Subcutaneous adipose tissue (tissue), 4 donors: ENCODE data around the gene FBXO31. TPM values are rescaled to one million over a fixed set of nuclear protein-coding genes. Genes with fewer than 3 reads are reported as not detected.

ENCODE experiments used
- total RNA-seq, 4 donors: library from RNA; depleted of rRNA; stranded (reverse); fragments of >200 nt; gene quantifications; one replicate each; pipeline ENCODE4 v1.1.0, GENCODE V29; 2016
- TF ChIP-seq, protein P1 (sequence below): fragments of 450-650 bp; IDR thresholded peaks from one replicate; pipeline ENCODE4 v1.5.1; 2016; ENCODE audit warnings: low read depth, mild to moderate bottlenecking, control low read depth, antibody characterized with exemption, moderate library complexity

The FBXO31 gene
- total RNA-seq, 4 donors from 2014 or later: 36.7 to 353 (median 76.1) TPM

DNA sequence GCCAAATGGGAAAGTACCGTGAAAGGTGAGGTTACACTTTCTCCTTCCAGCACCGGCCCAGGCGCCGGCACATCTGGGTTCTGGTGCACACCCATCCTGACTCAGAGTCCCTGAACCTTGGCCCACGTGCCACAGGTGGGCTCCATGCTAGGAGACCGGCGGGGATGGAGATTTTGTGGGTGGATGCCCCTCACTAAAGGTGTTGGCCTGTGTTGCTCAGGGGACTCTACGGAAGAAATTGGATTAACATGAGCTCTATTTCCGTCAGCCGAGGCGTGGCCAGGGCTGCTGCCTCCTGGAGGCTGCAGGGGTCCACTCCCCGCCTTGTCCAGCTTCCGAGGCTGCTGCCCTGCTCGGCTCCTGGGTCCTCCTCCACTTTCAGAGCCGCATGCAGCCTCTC is 30.8 kb downstream of the FBXO31 start:
- TF ChIP-seq, protein P1, sequence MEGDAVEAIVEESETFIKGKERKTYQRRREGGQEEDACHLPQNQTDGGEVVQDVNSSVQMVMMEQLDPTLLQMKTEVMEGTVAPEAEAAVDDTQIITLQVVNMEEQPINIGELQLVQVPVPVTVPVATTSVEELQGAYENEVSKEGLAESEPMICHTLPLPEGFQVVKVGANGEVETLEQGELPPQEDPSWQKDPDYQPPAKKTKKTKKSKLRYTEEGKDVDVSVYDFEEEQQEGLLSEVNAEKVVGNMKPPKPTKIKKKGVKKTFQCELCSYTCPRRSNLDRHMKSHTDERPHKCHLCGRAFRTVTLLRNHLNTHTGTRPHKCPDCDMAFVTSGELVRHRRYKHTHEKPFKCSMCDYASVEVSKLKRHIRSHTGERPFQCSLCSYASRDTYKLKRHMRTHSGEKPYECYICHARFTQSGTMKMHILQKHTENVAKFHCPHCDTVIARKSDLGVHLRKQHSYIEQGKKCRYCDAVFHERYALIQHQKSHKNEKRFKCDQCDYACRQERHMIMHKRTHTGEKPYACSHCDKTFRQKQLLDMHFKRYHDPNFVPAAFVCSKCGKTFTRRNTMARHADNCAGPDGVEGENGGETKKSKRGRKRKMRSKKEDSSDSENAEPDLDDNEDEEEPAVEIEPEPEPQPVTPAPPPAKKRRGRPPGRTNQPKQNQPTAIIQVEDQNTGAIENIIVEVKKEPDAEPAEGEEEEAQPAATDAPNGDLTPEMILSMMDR: no peak

DNA sequence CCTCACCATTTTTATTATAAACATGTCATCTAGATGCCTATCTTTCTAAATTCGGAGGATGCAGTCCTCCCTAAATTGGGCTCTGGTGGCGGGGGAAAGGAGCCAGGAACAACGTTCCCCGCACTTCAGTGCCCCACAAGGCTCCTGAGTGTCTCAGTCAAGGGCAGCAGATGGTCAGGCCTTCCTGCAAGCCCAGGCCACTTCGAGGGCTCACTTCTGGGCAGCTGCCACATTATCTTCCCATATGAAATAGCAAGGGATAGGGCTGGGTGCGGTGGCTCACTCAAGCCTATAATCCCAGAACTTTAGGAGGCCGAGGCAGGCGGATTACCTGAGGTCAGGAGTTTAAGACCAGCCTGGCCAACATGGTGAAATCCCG is 32.3 kb downstream of the FBXO31 start:
- TF ChIP-seq, protein P1: no peak

DNA sequence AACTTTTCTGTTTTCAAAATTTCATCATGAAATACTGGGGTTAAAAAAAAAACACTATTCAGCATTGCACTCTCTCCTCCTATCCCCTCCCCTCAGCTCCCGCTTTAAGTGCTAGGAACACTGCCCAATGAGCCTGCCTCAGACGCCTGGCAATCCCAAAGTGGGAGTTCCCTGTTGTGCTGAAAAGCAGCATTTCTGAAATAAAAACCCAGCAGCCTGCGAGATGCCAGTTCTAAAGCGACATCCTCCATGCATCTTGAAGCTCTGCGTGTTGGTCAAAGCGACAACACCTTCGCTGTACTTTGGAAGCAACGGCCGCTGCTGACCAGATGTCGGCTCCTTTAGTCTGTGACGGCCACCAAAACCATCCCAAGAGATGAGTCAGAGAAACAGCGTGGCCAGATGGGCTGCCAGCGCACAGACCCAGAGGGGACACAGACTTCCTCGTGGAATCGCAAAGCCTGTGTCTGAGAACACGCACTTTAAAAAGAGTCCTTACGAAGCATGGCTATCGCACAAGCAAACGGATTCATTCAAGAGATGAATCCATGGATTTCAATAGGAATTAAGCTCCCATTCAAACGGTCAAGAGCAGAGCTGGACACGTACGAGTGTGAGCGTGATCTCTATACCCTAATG is 32.8 kb downstream of the FBXO31 start:
- TF ChIP-seq, protein P1: no peak

DNA sequence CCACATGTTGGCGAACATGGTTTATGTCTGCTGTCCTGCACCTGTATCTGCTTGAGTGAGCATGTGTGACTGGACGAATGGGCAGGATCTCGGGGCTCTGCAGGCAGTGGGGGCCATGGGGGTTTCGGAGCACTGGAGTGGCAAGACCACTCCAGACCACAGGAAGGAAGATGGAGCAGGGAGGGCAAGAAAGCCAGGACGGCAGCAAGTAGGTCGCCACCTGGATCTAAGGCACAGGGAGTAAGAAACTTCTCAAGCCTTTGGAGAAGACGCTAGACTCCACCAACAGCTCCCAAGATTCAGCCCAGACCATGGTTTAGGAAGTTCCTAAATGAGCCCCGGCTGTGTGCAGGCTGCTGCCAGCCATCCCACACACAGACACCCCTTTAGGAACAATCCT is 33.5 kb downstream of the FBXO31 start:
- TF ChIP-seq, protein P1: no peak

DNA sequence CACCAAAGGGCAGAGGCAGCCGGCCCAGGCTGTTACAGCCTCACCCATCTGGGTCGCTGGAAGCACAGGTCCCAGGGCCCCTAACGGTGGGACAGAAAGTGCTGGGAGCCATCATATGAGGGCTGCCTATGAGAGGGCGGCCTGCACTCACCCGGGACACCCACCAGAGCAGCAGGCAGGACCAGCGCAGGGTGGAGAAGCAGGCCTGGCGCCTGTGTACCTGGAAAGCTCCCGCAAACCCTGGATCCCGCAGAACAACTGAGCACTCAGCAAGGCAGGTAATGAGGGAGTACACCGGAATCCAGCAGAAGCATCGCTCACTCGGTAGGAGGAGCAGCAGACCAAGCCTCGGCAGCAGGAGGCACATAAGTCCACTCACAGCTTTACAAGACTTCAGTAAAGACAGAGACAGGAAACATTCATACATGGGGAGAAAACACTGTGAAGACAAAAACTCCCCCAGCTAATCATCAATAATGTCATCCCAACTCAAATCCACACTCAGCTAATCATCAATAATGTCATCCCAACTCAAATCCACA is 34.9 kb downstream of the FBXO31 start:
- TF ChIP-seq, protein P1: no peak

DNA sequence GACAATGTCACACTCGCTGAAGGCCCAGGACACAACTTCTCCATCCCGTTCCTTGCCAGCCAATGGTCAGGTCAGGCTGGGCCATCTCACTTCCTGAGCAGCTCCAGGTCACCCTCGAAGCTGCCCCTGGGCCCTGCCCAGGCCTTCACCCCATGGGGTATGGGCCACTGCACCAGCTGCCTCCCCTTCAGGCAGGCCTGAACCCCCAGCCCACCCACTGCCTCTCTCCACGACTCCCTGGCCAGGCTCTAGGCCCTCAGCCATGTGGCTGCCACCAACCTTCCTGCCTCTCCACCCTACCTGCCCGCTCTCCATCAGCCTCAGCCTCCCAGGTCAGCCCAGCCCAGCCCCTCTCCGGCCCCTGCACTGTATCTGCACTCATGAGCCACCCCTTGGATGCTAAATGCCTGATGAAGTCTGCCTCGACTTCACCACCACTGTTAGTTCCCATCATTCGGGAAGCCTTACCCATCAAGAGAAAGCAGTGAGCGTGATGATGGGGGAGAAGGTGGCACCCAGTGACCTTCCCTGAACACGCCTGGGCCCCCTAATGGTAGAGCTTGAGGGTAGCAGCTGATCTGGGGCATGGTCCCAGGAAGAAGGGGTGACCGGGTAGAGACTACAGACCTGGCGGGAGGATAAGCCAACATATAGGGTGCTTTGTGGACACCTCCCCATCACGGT is 35.5 kb downstream of the FBXO31 start:
- TF ChIP-seq, protein P1: no peak

DNA sequence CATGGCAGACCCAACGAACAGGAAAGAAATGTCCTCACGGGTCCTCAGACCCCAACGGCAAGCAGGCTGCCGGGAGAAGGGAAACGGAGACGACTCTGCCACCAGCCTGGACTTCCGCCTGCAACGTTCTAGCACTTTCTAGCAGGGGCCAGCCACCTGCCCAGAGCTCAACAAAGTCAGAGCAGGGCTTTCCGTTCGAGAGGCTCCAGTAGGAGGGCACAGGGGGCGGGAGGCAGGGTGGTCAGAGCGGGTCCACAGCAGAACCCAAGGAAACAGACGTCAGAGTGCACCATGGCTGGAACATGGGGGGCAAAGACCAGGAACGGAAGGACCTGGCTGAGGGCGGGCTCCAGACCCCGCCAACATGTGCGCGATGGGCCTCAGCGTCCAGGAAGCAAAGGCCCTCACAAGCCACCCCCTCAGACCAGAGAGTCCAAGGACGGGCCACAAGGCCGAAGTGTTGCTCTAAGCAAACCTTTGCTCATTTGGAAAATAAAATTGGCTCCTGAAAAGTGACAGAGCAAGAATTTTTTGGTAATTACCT is 37.0 kb downstream of the FBXO31 start:
- TF ChIP-seq, protein P1: no peak
